ENCODE results near the gene DRD2.

DRD2 gene

DNA sequence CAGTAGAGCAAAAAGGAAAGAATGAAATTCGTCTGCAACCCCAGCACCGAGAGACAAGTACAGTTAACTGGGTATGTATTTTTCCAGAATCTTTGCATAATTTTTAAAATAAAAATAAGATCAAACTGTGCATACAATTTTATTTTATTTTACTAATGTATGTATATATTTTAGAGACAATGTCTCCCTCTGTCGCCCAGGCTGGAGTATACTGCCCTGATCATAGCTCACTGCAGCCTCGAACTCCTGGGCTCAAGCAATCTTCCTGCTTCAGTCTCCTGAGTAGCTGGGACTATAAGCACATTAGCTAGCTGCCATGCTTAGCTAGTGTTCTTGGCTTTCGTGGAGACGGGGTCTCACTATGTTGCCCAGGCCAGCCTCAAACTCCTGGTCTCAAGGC lies 18.8 kb upstream of the DRD2 start (continued):
- TF ChIP-seq, protein P1, sequence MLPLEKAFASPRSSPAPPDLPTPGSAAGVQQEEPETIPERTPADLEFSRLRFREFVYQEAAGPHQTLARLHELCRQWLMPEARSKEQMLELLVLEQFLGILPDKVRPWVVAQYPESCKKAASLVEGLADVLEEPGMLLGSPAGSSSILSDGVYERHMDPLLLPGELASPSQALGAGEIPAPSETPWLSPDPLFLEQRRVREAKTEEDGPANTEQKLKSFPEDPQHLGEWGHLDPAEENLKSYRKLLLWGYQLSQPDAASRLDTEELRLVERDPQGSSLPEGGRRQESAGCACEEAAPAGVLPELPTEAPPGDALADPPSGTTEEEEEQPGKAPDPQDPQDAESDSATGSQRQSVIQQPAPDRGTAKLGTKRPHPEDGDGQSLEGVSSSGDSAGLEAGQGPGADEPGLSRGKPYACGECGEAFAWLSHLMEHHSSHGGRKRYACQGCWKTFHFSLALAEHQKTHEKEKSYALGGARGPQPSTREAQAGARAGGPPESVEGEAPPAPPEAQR (tag by site-specific recombination; IDR thresholded peaks at IDR 0.05): no peak
- TF ChIP-seq SP7 (tag by site-specific recombination; IDR thresholded peaks at IDR 0.05): no peak
- TF ChIP-seq KLF9 (tag by site-specific recombination; IDR thresholded peaks at IDR 0.05; ENCODE audit: low read depth): no peak
- TF ChIP-seq ZBTB7A (tag by site-specific recombination; IDR thresholded peaks at IDR 0.05; ENCODE audit: low read depth): no peak
- TF ChIP-seq ZNF433 (tag by site-specific recombination; IDR thresholded peaks at IDR 0.05; ENCODE audit: low read depth): no peak
- TF ChIP-seq ZFP3 (tag by site-specific recombination; IDR thresholded peaks at IDR 0.05; ENCODE audit: low read depth): no peak
- no peak for TF ChIP-seq ZNF2 (tag by site-specific recombination; IDR thresholded peaks at IDR 0.05)

DNA sequence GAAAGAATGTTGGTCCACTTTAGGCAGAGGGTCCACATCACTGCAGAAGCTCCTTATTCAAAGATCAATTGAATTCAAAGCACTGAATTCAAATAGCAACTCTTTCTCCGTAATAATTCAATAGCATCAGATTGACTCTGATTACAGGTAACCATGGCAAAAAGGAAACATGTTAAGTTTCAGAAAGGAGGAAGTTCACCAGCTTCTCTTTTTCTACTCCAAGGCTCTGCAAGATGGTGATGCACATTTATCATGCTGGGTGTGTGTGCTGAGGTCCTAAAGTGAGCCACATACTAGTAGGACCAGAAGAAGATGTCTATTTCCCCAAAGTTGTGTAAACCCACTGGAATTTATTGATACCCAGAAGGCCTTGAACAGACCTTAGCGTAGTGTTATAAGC lies 18.0 kb upstream of the DRD2 start:
- no peak overlapping the region for H3K27ac ChIP-seq (ENCODE audit: extremely low read depth, low read depth, low read length)
- no peak for TF ChIP-seq ZNF202 (tag by site-specific recombination; IDR thresholded peaks at IDR 0.05; ENCODE audit: borderline replicate concordance)
- no peak for TF ChIP-seq WT1 (tag by site-specific recombination; IDR thresholded peaks at IDR 0.05)
- no peak for TF ChIP-seq MEIS1 (CRISPR knock-in tag; IDR thresholded peaks at IDR 0.05; ENCODE audit: borderline replicate concordance)
- TF ChIP-seq ZNF146 (tag by site-specific recombination; IDR thresholded peaks at IDR 0.05): no peak
- TF ChIP-seq, protein P2, sequence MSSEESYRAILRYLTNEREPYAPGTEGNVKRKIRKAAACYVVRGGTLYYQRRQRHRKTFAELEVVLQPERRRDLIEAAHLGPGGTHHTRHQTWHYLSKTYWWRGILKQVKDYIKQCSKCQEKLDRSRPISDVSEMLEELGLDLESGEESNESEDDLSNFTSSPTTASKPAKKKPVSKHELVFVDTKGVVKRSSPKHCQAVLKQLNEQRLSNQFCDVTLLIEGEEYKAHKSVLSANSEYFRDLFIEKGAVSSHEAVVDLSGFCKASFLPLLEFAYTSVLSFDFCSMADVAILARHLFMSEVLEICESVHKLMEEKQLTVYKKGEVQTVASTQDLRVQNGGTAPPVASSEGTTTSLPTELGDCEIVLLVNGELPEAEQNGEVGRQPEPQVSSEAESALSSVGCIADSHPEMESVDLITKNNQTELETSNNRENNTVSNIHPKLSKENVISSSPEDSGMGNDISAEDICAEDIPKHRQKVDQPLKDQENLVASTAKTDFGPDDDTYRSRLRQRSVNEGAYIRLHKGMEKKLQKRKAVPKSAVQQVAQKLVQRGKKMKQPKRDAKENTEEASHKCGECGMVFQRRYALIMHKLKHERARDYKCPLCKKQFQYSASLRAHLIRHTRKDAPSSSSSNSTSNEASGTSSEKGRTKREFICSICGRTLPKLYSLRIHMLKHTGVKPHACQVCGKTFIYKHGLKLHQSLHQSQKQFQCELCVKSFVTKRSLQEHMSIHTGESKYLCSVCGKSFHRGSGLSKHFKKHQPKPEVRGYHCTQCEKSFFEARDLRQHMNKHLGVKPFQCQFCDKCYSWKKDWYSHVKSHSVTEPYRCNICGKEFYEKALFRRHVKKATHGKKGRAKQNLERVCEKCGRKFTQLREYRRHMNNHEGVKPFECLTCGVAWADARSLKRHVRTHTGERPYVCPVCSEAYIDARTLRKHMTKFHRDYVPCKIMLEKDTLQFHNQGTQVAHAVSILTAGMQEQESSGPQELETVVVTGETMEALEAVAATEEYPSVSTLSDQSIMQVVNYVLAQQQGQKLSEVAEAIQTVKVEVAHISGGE (tag by site-specific recombination; conservative IDR thresholded peaks at IDR 0.05; ENCODE audit: low read depth): no peak
- TF ChIP-seq EGR2 (tag by site-specific recombination; IDR thresholded peaks at IDR 0.05; ENCODE audit: low read depth): no peak
- no peak for TF ChIP-seq ZNF10 (tag by site-specific recombination; IDR thresholded peaks at IDR 0.05)
- TF ChIP-seq KLF8 (tag by site-specific recombination; IDR thresholded peaks at IDR 0.05): no peak
- TF ChIP-seq, protein P3, sequence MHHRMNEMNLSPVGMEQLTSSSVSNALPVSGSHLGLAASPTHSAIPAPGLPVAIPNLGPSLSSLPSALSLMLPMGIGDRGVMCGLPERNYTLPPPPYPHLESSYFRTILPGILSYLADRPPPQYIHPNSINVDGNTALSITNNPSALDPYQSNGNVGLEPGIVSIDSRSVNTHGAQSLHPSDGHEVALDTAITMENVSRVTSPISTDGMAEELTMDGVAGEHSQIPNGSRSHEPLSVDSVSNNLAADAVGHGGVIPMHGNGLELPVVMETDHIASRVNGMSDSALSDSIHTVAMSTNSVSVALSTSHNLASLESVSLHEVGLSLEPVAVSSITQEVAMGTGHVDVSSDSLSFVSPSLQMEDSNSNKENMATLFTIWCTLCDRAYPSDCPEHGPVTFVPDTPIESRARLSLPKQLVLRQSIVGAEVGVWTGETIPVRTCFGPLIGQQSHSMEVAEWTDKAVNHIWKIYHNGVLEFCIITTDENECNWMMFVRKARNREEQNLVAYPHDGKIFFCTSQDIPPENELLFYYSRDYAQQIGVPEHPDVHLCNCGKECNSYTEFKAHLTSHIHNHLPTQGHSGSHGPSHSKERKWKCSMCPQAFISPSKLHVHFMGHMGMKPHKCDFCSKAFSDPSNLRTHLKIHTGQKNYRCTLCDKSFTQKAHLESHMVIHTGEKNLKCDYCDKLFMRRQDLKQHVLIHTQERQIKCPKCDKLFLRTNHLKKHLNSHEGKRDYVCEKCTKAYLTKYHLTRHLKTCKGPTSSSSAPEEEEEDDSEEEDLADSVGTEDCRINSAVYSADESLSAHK (tag by site-specific recombination; IDR thresholded peaks at IDR 0.05): no peak
- TF ChIP-seq ZNF645 (tag by site-specific recombination; IDR thresholded peaks at IDR 0.05): no peak
- no peak for TF ChIP-seq ZNF560 (tag by site-specific recombination; IDR thresholded peaks at IDR 0.05; ENCODE audit: borderline replicate concordance)
- no peak for TF ChIP-seq ZNF624 (tag by site-specific recombination; IDR thresholded peaks at IDR 0.05)
- no peak for TF ChIP-seq ZNF274 (IDR thresholded peaks at IDR 0.05; ENCODE audit: low read length)
- no peak for TF ChIP-seq ZNF274 (tag by site-specific recombination; IDR thresholded peaks at IDR 0.05; ENCODE audit: borderline replicate concordance)
- no peak for TF ChIP-seq ZBTB7A (tag by site-specific recombination; IDR thresholded peaks at IDR 0.05; ENCODE audit: low read depth)
- no peak for TF ChIP-seq ZSCAN4 (tag by site-specific recombination; IDR thresholded peaks at IDR 0.05)
- no peak for TF ChIP-seq FEZF1 (tag by site-specific recombination; IDR thresholded peaks at IDR 0.05)
- no peak for TF ChIP-seq TCF7L2 (IDR thresholded peaks at IDR 0.05; ENCODE audit: borderline replicate concordance, low read depth, low read length)
- H3K4me1 ChIP-seq (ENCODE audit: control insufficient read depth, insufficient read depth, low read length): no peaks in the 10 kb centered on the region
- no peaks in the 10 kb centered on the region for H3K9me3 ChIP-seq (ENCODE audit: control insufficient read depth, insufficient read depth, low read depth, low read length)
- ChIA-PET CTCF (interaction anchor here (1.1 to 1.3 kb wide), 2 partner anchors 160 to 187 kb away, joined by 3 to 6 read pairs; no protein-coding TSS in a partner anchor), POLR2A (no interaction called here)
- H3K4me3 ChIP-seq (ENCODE audit: low read depth, low read length): no peak overlapping the region
- H3K36me3 ChIP-seq (ENCODE audit: control insufficient read depth in 2 of 2, insufficient read depth in 1 of 2, low read length in 2 of 2): no peaks in the 10 kb centered on the region

Data from HEK293 (cell line).